Activated naive CD4-positive, alpha-beta T cell treated with anti-CD3 and anti-CD28 coated beads, Interleukin-2, amount 10 ng/mL, durations not matched to agents 7 days and 5 days (primary cell): ENCODE results near the gene GADD45GIP1.

ENCODE experiments used
- CTCF ChIA-PET: fragments of 350-600 bp; sonication (Branson Sonifier 250); formaldehyde crosslinking; loops from one replicate; lab custom pipeline; 2021; ENCODE audit warnings: antibody characterized with exemption; lab: Charles Lee
- DNase-seq: peaks from one replicate; pipeline ENCODE4 v3.0.0-alpha.2; 2020
- H3K27ac Mint-ChIP-seq: one replicate; pipeline ENCODE4 v1.8.0; 2021; ENCODE audit warnings: mild to moderate bottlenecking, moderate library complexity, mixed read lengths
- H3K27me3 Mint-ChIP-seq: one replicate; pipeline ENCODE4 v1.8.0; 2021; ENCODE audit warnings: mild to moderate bottlenecking, mixed read lengths
- H3K36me3 Mint-ChIP-seq: one replicate; pipeline ENCODE4 v1.8.0; 2021; ENCODE audit warnings: mixed read lengths
- H3K4me1 Mint-ChIP-seq: one replicate; pipeline ENCODE4 v1.8.0; 2021; ENCODE audit warnings: mixed read lengths
- H3K4me3 Mint-ChIP-seq: one replicate; pipeline ENCODE4 v1.8.0; 2021; ENCODE audit warnings: mild to moderate bottlenecking, moderate library complexity, mixed read lengths
- H3K9me3 Mint-ChIP-seq: one replicate; pipeline ENCODE4 v1.8.0; 2021; ENCODE audit warnings: mixed read lengths

The GADD45GIP1 gene

GRCh38 chr19:12995596-12996405 lies 38.8 kb upstream of the GADD45GIP1 start:
- CTCF ChIA-PET = no interaction called here
- peak; percentile 35 for DNase-seq
- no peaks in the 10 kb centered on the region for H3K36me3 Mint-ChIP-seq
- H3K9me3 Mint-ChIP-seq = no peaks in the 10 kb centered on the region
- peak overlapping the region; percentile 61 for H3K4me3 Mint-ChIP-seq
- H3K4me1 Mint-ChIP-seq = peaks cover 7% of the 10 kb centered on the region
- peaks cover 61% of the 10 kb centered on the region for H3K27me3 Mint-ChIP-seq
- no peak overlapping the region for H3K27ac Mint-ChIP-seq

DNA sequence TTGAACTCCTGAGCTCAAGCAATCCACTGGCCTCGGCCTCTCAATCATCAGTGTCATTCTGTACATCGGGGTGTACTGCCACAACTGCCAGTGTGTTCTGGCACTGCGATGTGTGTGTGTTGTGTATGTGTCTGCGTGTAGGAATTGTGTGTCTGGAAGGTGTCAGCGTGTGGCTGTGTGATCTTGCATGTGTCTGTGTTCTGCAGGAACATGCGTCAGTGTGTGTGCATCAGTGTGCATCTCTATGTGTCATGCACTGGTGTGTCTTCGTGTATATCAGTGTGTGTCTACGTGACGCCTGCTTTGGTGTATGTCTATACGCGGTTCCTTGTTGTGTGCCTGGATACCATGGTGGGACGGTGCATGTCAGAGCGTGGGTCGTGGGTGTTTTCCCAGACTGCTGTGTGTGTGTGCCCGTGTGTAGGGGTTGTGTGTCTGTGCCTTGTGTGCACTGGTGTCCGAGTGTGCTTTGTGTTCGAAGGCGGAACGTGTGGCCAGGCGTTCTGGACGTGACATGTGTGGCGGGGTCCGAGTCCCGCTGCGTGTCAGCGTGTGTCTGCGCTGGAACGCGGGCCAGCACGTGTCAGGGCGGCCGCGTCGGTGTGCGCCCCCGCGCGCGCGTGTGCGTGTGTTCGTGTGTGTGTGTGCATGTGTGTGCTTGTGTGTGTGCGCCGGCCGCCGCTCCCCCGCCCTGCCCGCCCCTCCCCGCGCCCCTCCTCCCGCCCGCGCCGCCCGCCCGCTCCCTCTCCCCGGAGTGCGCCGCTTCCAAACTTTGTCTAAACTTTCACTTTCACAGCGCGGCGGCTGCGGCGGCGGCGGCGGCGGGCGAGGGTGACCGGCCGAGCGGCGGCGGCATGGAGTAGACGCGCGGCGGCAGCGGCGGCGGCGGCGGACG lies 37.9 kb upstream of the GADD45GIP1 start, which contains the start of gene NFIX:
Gene NFIX, plus strand, starts transcription at position 775 of the 895 bp plus-strand sequence. CDS start 363 bp downstream, outside the sequence.
- Mint-ChIP-seq H3K27me3 (peaks cover 61% of the 10 kb centered on the region), H3K36me3 (no peaks in the 10 kb centered on the region), H3K4me1 (peaks cover 7% of the 10 kb centered on the region), H3K9me3 (no peaks in the 10 kb centered on the region), H3K27ac (peak within 1 kb of the TSS; percentile 52), H3K4me3 (peak within 1 kb of the TSS; percentile 79)
- CTCF ChIA-PET = interaction anchor here (1.3 kb wide), 1 partner anchor 29 kb away, joined by 6 read pairs; no protein-coding TSS in a partner anchor
- peak; percentile 78 for DNase-seq

DNA sequence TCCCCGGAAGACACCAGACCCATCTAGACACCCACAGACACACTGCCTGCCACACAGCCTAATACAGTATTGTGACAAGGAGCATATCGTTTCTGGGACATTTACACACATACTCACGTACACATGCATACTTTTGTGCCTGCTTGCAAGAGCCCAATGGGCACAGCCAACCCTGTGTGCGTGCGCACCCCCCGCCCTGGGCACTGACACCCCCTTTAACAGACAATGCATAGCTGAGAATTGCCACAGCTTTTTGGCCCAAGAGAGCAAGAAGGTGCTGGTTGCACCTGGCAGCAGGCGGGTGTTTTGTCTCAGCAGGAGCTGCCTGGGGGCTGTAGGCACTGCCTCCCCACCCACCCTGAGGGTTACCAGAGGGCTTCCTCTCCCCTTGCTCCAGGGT lies 36.5 kb upstream of the GADD45GIP1 start:
- Mint-ChIP-seq H3K36me3 (no peaks in the 10 kb centered on the region), H3K27ac (no peak overlapping the region), H3K9me3 (no peaks in the 10 kb centered on the region), H3K4me3 (no peak overlapping the region), H3K4me1 (peaks cover 7% of the 10 kb centered on the region), H3K27me3 (peaks cover 55% of the 10 kb centered on the region)
- no peak for DNase-seq
- CTCF ChIA-PET = interaction anchor here (0.6 to 1.3 kb wide), 2 partner anchors 28 to 68 kb away, joined by 3 to 6 read pairs; no protein-coding TSS in a partner anchor

DNA sequence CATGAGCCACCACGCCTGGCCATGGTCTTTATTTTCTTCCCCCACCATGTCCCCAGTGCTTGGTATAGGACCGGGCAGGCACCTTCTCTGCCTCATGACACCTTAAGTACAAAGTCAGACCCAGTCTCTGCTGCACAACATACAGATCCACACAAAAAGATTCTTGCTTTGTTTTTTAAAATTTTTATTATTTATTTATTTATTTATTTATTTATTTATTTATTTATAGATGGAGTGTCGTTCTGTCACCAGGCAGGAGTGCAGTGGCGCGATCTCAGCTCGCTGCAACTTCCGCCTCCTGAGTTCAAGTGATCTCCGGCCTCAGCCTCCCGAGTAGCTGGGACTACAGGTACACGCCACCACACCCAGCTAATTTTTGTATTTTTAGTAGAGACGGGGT lies 35.7 kb upstream of the GADD45GIP1 start:
- CTCF ChIA-PET = no interaction called here
- no peak for DNase-seq
- Mint-ChIP-seq H3K27ac (no peak overlapping the region), H3K4me3 (no peak overlapping the region), H3K27me3 (peaks cover 49% of the 10 kb centered on the region), H3K4me1 (peaks cover 7% of the 10 kb centered on the region), H3K36me3 (no peaks in the 10 kb centered on the region), H3K9me3 (no peaks in the 10 kb centered on the region)

GRCh38 chr19:12991296-12991695 lies 34.3 kb upstream of the GADD45GIP1 start:
- CTCF ChIA-PET = interaction anchor here (0.7 kb wide), 1 partner anchor 102 kb away, joined by 3 read pairs; no protein-coding TSS in a partner anchor
- no peaks in the 10 kb centered on the region for H3K9me3 Mint-ChIP-seq
- no peak overlapping the region for H3K4me3 Mint-ChIP-seq
- no peak overlapping the region for H3K27ac Mint-ChIP-seq
- peaks cover 36% of the 10 kb centered on the region for H3K27me3 Mint-ChIP-seq
- peaks cover 7% of the 10 kb centered on the region for H3K4me1 Mint-ChIP-seq
- DNase-seq = no peak
- no peaks in the 10 kb centered on the region for H3K36me3 Mint-ChIP-seq

DNA sequence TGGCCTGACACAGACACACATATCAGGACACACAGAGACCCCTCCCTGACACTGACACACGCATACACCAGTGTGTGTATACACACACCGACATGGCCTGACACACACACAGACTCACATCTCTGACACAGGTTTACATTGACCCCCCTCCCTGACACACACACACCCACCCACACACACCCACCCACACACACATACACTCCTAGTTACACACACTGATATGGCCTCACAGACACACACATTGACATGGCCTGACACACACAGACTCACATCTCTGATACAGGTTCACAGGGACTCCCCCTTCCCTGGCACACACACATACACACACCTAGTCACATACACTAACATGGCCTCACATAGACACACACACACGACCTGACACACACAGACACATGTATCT lies 33.8 kb upstream of the GADD45GIP1 start:
- no peaks in the 10 kb centered on the region for H3K9me3 Mint-ChIP-seq
- peaks cover 32% of the 10 kb centered on the region for H3K27me3 Mint-ChIP-seq
- H3K4me3 Mint-ChIP-seq = no peak overlapping the region
- DNase-seq = no peak
- CTCF ChIA-PET = no interaction called here
- H3K27ac Mint-ChIP-seq = no peak overlapping the region
- H3K4me1 Mint-ChIP-seq = peaks cover 5% of the 10 kb centered on the region
- H3K36me3 Mint-ChIP-seq = no peaks in the 10 kb centered on the region

- CTCF ChIA-PET = no interaction called here
- Mint-ChIP-seq H3K27ac (no peak overlapping the region), H3K27me3 (peaks cover 34% of the 10 kb centered on the region)
Measured at GRCh38 chr19:12990431-12990830, 33.4 kb upstream of the GADD45GIP1 start.

DNA sequence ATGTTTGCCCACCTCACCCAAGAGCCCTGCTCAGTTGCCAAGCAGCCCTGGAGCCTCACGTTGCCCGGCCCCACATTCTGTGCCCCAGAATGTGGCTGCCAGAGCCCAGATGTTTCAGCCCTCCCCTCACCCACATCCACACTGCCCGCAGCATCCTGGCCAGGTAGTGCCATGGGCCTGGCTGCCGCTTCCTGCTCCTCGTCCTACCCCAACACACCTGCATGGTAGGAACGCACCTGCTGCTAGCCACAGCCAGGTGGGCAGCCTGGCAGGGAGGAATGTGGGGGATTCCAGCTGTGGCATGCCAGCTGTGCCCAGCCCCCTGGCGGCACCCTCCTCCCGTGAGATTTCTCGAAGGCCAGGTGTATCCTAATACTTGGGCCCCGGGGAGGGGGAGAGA lies 30.8 kb upstream of the GADD45GIP1 start:
- no peaks in the 10 kb centered on the region for H3K4me1 Mint-ChIP-seq
- no peak for DNase-seq
- H3K27ac Mint-ChIP-seq = no peak overlapping the region
- H3K4me3 Mint-ChIP-seq = no peak overlapping the region
- peaks cover 18% of the 10 kb centered on the region for H3K27me3 Mint-ChIP-seq
- CTCF ChIA-PET = no interaction called here
- no peaks in the 10 kb centered on the region for H3K36me3 Mint-ChIP-seq
- H3K9me3 Mint-ChIP-seq = no peaks in the 10 kb centered on the region

More at GRCh38 chr19:12990431-12990830, 33.4 kb upstream of the GADD45GIP1 start:
- Mint-ChIP-seq H3K4me3 (no peak overlapping the region), H3K9me3 (no peaks in the 10 kb centered on the region), H3K36me3 (no peaks in the 10 kb centered on the region), H3K4me1 (peaks cover 5% of the 10 kb centered on the region)
- no peak for DNase-seq

DNA sequence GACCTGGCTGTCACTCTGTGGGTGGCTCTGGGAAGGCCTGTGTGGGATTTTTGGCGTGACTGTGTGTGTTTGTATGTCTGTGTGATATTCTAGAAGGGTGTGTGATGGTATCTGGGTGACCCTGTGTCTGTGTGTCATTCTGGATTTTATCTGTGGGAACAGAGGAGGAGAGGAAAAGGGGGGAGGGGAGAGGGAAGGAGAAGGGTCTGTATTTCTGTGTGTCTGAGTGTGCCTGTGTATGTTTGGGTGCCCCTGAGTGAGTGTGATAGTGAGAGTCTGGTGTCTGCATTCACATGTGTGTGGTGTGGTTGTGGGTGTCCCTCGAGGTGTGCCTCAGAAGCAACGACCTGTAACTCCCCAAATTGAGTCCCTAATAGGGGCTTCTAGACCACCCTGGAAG lies 30.2 kb upstream of the GADD45GIP1 start:
- H3K4me3 Mint-ChIP-seq = no peak overlapping the region
- no peaks in the 10 kb centered on the region for H3K4me1 Mint-ChIP-seq
- H3K9me3 Mint-ChIP-seq = no peaks in the 10 kb centered on the region
- CTCF ChIA-PET = interaction anchor here (4.6 kb wide), 1 partner anchor 74 kb away, joined by 28 read pairs; no protein-coding TSS in a partner anchor
- no peaks in the 10 kb centered on the region for H3K36me3 Mint-ChIP-seq
- H3K27ac Mint-ChIP-seq = no peak overlapping the region
- no peak for DNase-seq
- H3K27me3 Mint-ChIP-seq = peaks cover 13% of the 10 kb centered on the region

DNA sequence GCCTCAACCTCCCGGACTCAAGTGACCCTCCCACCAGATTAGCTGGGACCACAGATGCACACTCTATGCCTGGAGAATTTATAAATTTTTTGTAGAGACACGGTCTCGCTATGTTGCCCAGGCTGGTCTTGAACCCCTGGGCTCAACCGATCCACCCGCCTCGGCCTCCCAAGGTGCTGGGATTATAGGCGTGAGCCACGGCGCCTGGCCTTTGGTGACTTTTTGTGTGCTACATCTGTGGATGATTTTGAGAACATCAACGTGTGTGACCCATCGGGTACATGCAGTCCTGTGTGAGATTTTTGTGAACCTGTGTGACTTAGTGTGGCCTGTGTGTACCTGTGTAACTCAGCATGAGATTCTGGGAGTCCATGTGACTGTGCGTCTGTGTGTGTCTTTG lies 29.7 kb upstream of the GADD45GIP1 start:
- CTCF ChIA-PET = interaction anchor here (0.6 to 4.6 kb wide), 2 partner anchors 75 to 472 kb away, joined by 3 to 28 read pairs; no protein-coding TSS in a partner anchor
- Mint-ChIP-seq H3K36me3 (no peaks in the 10 kb centered on the region), H3K4me1 (no peaks in the 10 kb centered on the region), H3K9me3 (no peaks in the 10 kb centered on the region), H3K27ac (no peak overlapping the region), H3K4me3 (no peak overlapping the region), H3K27me3 (peaks cover 11% of the 10 kb centered on the region)
- DNase-seq = no peak

DNA sequence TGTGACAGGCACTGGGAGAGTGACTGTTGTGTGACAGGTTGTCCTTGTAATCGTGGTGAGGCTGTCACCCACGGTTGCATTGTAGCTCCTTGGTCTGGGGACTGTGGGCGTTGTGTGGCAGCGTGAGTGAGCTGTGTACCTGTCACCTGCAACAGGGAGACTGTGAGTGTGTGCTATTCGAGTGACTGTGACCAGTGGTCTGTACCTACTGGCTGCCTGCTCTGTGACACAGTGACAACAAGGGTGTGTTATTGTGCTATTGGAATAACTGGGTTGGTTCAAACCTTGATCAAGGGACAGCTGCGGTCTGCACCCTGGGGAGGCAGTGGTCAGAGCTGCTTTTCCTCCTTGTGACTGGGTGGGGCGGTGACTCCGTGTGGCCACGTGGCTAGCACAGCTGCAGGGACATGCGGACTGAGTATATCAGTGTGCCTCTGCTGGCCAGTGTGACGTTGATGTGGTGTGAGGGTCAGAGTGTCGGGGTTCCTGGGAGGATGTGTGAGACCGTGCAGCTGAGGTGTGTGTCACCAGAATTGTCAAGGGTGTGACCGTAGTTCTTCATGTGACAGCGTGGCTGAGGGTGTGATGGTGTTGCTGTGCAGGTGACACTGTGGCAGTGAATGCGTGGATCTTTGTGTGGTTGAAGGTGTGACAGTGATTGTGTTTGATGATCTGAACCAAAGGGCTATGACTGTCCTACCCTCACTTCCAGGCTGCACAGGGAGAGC lies 28.2 kb upstream of the GADD45GIP1 start:
- no peaks in the 10 kb centered on the region for H3K36me3 Mint-ChIP-seq
- H3K9me3 Mint-ChIP-seq = no peaks in the 10 kb centered on the region
- peaks cover 11% of the 10 kb centered on the region for H3K27me3 Mint-ChIP-seq
- H3K27ac Mint-ChIP-seq = no peak overlapping the region
- no peak for DNase-seq
- H3K4me1 Mint-ChIP-seq = no peaks in the 10 kb centered on the region
- CTCF ChIA-PET = interaction anchor here (0.8 to 4.6 kb wide), 8 partner anchors 8 to 119 kb away, joined by 3 to 28 read pairs (median 4); no protein-coding TSS in a partner anchor
- no peak overlapping the region for H3K4me3 Mint-ChIP-seq

DNA sequence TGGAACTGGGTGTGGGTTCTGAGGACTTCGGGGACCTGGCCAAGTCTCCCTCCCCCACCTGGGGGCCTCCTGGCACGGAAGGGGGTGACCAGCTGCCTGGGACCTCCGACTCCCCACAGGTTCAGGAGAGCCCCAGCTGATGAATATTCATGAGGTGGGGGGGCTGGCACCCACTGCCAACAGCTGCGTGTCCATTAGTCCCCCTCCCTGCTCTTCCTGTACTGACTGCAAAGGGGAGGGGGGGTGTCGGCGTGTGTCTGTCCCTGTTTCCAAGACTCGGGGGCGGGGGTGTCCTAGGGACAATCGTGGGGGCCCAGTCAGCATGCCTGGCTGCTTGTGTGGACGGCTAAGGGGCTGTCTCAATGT lies 27.6 kb upstream of the GADD45GIP1 start:
- CTCF ChIA-PET = interaction anchor here (0.8 to 4.6 kb wide), 7 partner anchors 8 to 120 kb away, joined by 3 to 28 read pairs (median 4); no protein-coding TSS in a partner anchor
- Mint-ChIP-seq H3K9me3 (no peaks in the 10 kb centered on the region), H3K27ac (no peak overlapping the region), H3K27me3 (peaks cover 11% of the 10 kb centered on the region), H3K4me3 (no peak overlapping the region), H3K4me1 (no peaks in the 10 kb centered on the region), H3K36me3 (no peaks in the 10 kb centered on the region)
- no peak for DNase-seq

GRCh38 chr19:12984143-12984627 lies 27.2 kb upstream of the GADD45GIP1 start:
- Mint-ChIP-seq H3K4me3 (no peak overlapping the region), H3K36me3 (no peaks in the 10 kb centered on the region), H3K4me1 (no peaks in the 10 kb centered on the region), H3K9me3 (no peaks in the 10 kb centered on the region), H3K27ac (no peak overlapping the region), H3K27me3 (peaks cover 14% of the 10 kb centered on the region)
- CTCF ChIA-PET = interaction anchor here (0.9 to 4.6 kb wide), 6 partner anchors 20 to 111 kb away, joined by 3 to 28 read pairs (median 5); no protein-coding TSS in a partner anchor
- no peak for DNase-seq
